Tibial nerve (tissue), 4 donors: Measurements from ENCODE around the gene PDZK1IP1. TPM values are rescaled to one million over a fixed set of nuclear protein-coding genes. Genes with fewer than 3 reads are reported as not detected.

ENCODE experiments used
- DNase-seq, 2 donors: peaks; one replicate each; pipeline ENCODE4 v3.0.0-alpha.2; 2019; ENCODE audit warnings: low spot score in 2 of 2
- H3K27ac ChIP-seq, 4 donors: fragments of 200-600 bp; sonication (generic) in 3 of 4; one replicate each; pipeline ENCODE4 v1.5.1; 2017 to 2019; ENCODE audit warnings: mild to moderate bottlenecking in 1 of 4
- H3K27me3 ChIP-seq, 2 donors: fragments of 200-600 bp; sonication (generic) in 1 of 2; one replicate each; pipeline versions ENCODE4 v1.5.1 to v1.6.0; 2017 to 2019
- H3K36me3 ChIP-seq, 3 donors: fragments of 200-600 bp; sonication (generic); one replicate each; pipeline ENCODE4 v1.5.1; 2018 to 2019
- H3K4me1 ChIP-seq, 4 donors: fragments of 200-600 bp; sonication (generic) in 3 of 4; one replicate each; pipeline ENCODE4 v1.5.1; 2017 to 2019
- H3K4me3 ChIP-seq, 4 donors: fragments of 200-600 bp; sonication (generic) in 3 of 4; one replicate each; pipeline ENCODE4 v1.5.1; 2017 to 2019; ENCODE audit warnings: mild to moderate bottlenecking in 1 of 4, moderate library complexity in 1 of 4
- H3K9me3 ChIP-seq, 4 donors: fragments of 200-600 bp; sonication (generic) in 3 of 4; one replicate each; pipeline ENCODE4 v1.5.1; 2017 to 2019
- EP300 ChIP-seq, 2 donors: sonication (generic); formaldehyde crosslinking; IDR thresholded peaks; one replicate each; pipeline ENCODE4 v1.6.1; 2017; ENCODE audit warnings: antibody characterized with exemption in 2 of 2, mild to moderate bottlenecking in 1 of 2
- POLR2A ChIP-seq, 2 donors: fragments of 450-650 bp; IDR thresholded peaks; one replicate each; pipeline ENCODE4 v1.6.1; 2017; ENCODE audit warnings: antibody characterized with exemption in 2 of 2, mild to moderate bottlenecking in 2 of 2, moderate library complexity in 2 of 2
- WGBS, 2 donors: methylation state at CpG; one replicate each; pipeline ENCODE4 v1.1.5; 2018; 5-methylcytosine and 5-hydroxymethylcytosine counted together
- total RNA-seq, 4 donors: library from RNA; depleted of rRNA; stranded (reverse); fragments of >200 nt; gene quantifications; one replicate each; pipeline ENCODE4 v1.1.0, GENCODE V29; 2016
- TF ChIP-seq, protein P1 (sequence below), 5 experiments: fragments of 200-600 bp in 3 of 5; fragments of 450-650 bp in 2 of 5; sonication (generic) in 3 of 5; IDR thresholded peaks; one replicate each; pipeline ENCODE4 v1.5.1; 2016 to 2019; ENCODE audit warnings: antibody characterized with exemption in 5 of 5, mild to moderate bottlenecking in 3 of 5, moderate library complexity in 2 of 5

Gene PDZK1IP1
- total RNA-seq, 4 donors from 2014 or later = 1.5 to 4.2 TPM; not detected in 2

DNA sequence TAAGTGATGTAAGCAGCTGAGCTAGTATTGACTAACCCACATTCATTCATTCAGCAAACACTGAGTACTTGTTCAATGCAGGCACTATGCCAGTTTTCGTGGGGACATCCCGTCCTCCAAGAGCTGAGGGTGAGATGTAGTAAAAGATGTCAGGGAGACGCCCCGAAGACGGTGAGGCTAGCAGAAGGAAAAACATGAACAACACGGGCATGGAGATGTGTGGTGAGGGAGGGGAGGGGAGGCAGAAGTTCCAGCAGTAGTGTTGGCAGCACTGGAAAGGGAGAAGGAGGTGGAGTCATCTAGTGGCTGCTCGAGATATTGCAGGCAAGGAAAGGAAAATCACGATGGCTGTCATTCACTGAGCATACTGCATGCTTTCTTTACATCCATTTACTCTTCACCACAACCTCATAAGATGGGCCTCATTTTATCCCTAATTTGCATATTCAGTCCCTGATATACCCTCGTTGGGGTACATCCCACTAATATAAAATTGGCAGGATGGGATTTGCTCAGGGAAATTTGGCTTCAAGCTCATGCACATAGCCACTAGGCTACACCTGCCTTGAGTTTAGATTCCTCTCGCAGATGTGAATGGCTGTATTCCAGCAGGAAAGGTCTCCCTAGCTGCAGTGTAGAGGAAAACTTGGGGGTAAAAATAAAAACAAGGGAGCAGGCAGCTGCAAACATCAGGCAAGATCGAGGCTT, 14.5 kb downstream of the PDZK1IP1 start:
- peaks cover 0 to 11% (median 0%) of the 10 kb centered on the region in 4 donors for H3K9me3 ChIP-seq
- 13 to 17% methylated on average over 11 of the region's 11 CpGs for WGBS, 2 donors
- TF ChIP-seq EP300 (IDR thresholded peaks at IDR 0.05) (peak in 1 of 2 donors; percentile 41), POLR2A (IDR thresholded peaks at IDR 0.05) (no peak)
- TF ChIP-seq, protein P1, sequence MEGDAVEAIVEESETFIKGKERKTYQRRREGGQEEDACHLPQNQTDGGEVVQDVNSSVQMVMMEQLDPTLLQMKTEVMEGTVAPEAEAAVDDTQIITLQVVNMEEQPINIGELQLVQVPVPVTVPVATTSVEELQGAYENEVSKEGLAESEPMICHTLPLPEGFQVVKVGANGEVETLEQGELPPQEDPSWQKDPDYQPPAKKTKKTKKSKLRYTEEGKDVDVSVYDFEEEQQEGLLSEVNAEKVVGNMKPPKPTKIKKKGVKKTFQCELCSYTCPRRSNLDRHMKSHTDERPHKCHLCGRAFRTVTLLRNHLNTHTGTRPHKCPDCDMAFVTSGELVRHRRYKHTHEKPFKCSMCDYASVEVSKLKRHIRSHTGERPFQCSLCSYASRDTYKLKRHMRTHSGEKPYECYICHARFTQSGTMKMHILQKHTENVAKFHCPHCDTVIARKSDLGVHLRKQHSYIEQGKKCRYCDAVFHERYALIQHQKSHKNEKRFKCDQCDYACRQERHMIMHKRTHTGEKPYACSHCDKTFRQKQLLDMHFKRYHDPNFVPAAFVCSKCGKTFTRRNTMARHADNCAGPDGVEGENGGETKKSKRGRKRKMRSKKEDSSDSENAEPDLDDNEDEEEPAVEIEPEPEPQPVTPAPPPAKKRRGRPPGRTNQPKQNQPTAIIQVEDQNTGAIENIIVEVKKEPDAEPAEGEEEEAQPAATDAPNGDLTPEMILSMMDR (IDR thresholded peaks at IDR 0.05) = peak; percentile 88 to 96 (median 91)
- no peak overlapping the region for H3K27ac ChIP-seq
- no peak overlapping the region for H3K4me3 ChIP-seq
- no peaks in the 10 kb centered on the region for H3K36me3 ChIP-seq
- H3K4me1 ChIP-seq = peaks cover 0 to 27% (median 5%) of the 10 kb centered on the region in 4 donors
- peak in 1 of 2 donors; percentile 74 for DNase-seq
- peaks cover 0 to under 1% of the 10 kb centered on the region in 2 donors for H3K27me3 ChIP-seq

DNA sequence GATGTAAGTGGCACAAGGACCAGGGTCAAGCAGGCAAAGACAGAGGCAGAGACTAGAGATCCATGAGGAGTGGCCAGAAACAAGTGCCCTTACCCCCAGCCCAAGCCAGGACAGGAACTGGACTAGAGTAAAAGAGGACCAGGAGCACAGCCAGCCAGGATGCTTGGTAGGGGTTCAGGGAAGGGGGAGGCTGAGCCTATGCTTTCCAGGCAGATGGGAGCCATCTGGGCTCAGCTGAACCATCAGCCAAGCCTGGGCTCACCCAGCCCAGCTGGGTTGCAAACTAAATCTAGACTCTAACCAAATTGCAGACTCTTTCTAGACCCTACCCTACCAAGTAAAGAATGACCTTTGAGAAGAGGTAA, 15.2 kb downstream of the PDZK1IP1 start:
- peaks cover 0 to 11% (median 0%) of the 10 kb centered on the region in 4 donors for H3K9me3 ChIP-seq
- H3K27me3 ChIP-seq = no peaks in the 10 kb centered on the region
- H3K27ac ChIP-seq = peak overlapping the region in 1 of 4 donors; percentile 17
- H3K36me3 ChIP-seq = no peaks in the 10 kb centered on the region
- peaks cover 0 to 22% (median 5%) of the 10 kb centered on the region in 4 donors for H3K4me1 ChIP-seq
- TF ChIP-seq POLR2A (IDR thresholded peaks at IDR 0.05) (no peak), EP300 (IDR thresholded peaks at IDR 0.05) (no peak)
- TF ChIP-seq, protein P1 (IDR thresholded peaks at IDR 0.05) = no peak
- no peak for DNase-seq
- H3K4me3 ChIP-seq = no peak overlapping the region

DNA sequence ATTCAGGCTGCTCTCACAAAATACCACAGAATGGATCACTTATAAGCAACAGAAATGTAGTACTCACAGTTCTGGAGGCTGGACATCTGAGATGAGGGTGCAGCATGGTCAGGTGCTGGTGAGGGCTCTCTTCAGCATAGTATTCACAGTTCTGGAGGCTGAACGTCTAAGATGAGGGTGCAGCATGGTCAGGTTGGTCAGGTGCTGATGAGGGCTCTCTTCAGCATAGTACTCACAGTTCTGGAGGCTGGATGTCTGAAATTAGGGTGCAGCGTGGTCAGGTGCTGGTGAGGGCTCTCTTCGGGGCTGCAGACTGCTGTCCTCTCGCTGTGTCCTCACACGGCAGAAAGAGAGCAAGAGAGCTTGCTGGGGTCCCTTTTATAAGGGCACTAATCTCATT, 17.1 kb downstream of the PDZK1IP1 start:
- Histone ChIP-seq H3K9me3 (peaks cover 0 to 11% (median 0%) of the 10 kb centered on the region in 4 donors), H3K4me1 (peaks cover 0 to 14% (median 0%) of the 10 kb centered on the region in 4 donors), H3K4me3 (no peak overlapping the region), H3K27ac (no peak overlapping the region), H3K27me3 (no peaks in the 10 kb centered on the region), H3K36me3 (no peaks in the 10 kb centered on the region)
- DNase-seq = no peak
- 72 to 79% methylated on average over 5 of the region's 5 CpGs for WGBS, 2 donors
- TF ChIP-seq, protein P1 (IDR thresholded peaks at IDR 0.05) = no peak
- no peak for TF ChIP-seq EP300 (IDR thresholded peaks at IDR 0.05)

- Histone ChIP-seq H3K9me3 (peaks cover 0 to 11% (median 0%) of the 10 kb centered on the region in 4 donors), H3K4me1 (no peaks in the 10 kb centered on the region), H3K27me3 (no peaks in the 10 kb centered on the region), H3K4me3 (no peak overlapping the region), H3K36me3 (no peaks in the 10 kb centered on the region), H3K27ac (no peak overlapping the region)
- TF ChIP-seq EP300 (IDR thresholded peaks at IDR 0.05) = no peak
- no peak for TF ChIP-seq POLR2A (IDR thresholded peaks at IDR 0.05)
- TF ChIP-seq, protein P1 (IDR thresholded peaks at IDR 0.05) = no peak
- no peak for DNase-seq
These were observed 25.3 kb downstream of the PDZK1IP1 start for GRCh38 chr1:47164552-47164951.

DNA sequence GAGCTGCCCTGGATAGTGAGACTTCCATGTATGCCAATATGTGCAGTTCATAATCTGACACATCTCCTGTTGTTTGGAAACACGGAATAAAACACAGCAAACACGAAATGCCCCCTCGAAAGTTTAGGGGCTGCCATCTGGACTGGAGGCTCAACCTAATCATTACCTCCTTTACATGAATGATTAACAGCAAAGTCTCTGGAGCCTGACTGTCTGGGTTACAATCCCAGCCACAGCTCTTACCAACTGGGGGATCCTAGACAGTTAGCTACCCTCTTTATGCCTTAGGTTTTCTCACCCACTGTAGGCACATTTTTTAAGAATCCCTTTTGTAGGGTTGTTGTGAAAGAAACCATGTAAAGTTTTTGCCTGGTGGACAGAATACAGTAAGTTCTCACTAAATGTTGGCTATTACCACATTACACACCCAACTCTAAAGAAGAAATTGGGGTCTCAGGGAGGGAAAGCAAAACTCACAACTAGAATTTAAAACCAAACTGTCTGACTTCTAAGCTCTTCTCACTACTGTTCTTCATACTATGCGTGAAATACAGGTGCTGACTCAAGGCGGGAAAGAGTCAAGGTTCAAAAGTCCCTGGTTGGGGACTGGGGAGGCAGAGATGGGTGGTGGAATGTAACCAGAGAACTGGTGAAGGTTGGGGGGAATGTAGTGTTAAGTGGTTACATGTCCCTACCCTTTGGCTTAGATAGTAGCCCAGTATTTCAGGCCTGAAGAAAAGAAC, 28.4 kb downstream of the PDZK1IP1 start:
- 61 to 78% methylated on average over 5 of the region's 5 CpGs for WGBS, 2 donors
- H3K4me3 ChIP-seq = no peak overlapping the region
- H3K9me3 ChIP-seq = peaks cover 0 to 15% (median 0%) of the 10 kb centered on the region in 4 donors
- no peaks in the 10 kb centered on the region for H3K27me3 ChIP-seq
- H3K36me3 ChIP-seq = no peaks in the 10 kb centered on the region
- TF ChIP-seq EP300 (IDR thresholded peaks at IDR 0.05) (no peak), POLR2A (IDR thresholded peaks at IDR 0.05) (no peak)
- TF ChIP-seq, protein P1 (IDR thresholded peaks at IDR 0.05) = no peak
- no peak overlapping the region for H3K27ac ChIP-seq
- H3K4me1 ChIP-seq = no peaks in the 10 kb centered on the region
- no peak for DNase-seq
